Osteoblast (primary cell): ENCODE measurements around the gene TBX15. TPM values are rescaled to one million over a fixed set of nuclear protein-coding genes. Genes with fewer than 3 reads are reported as not detected.

Experiments
- DNase-seq: peaks from one replicate; pipeline ENCODE4 v3.0.0; 2011; ENCODE audit warnings: low spot score, mixed read lengths; ENCODE audit not compliant: insufficient read length; ENCODE audit errors: missing footprints
- H2AFZ ChIP-seq: 2 replicates; pipeline ENCODE4 v1.6.0; 2011; ENCODE audit warnings: mild to moderate bottlenecking, low read length
- H3K27ac ChIP-seq: 2 replicates; pipeline ENCODE4 v1.5.1; 2011; ENCODE audit warnings: mild to moderate bottlenecking, low read depth, low read length, moderate library complexity
- H3K27me3 ChIP-seq: 2 replicates; pipeline ENCODE4 v1.6.0; 2012; ENCODE audit warnings: mild to moderate bottlenecking, control low read depth, inconsistent platforms, low read length, moderate library complexity; ENCODE audit not compliant: insufficient read depth
- H3K36me3 ChIP-seq: 2 replicates; pipeline ENCODE4 v1.5.1; 2011; ENCODE audit warnings: mild to moderate bottlenecking, low read length, control low read depth, moderate library complexity; ENCODE audit not compliant: insufficient read depth
- H3K4me1 ChIP-seq: 2 replicates; pipeline ENCODE4 v1.5.1; 2011; ENCODE audit warnings: mild to moderate bottlenecking, low read length, control low read depth, moderate library complexity; ENCODE audit not compliant: insufficient read depth
- H3K4me2 ChIP-seq: 2 replicates; pipeline ENCODE4 v1.6.0; 2011; ENCODE audit warnings: mild to moderate bottlenecking, low read length; ENCODE audit not compliant: insufficient read depth
- H3K4me3 ChIP-seq: fragments of 200-600 bp; sonication (generic); 3 replicates; pipeline ENCODE4 v1.5.1; 2012; ENCODE audit warnings: mild to moderate bottlenecking, low read length, inconsistent platforms; ENCODE audit not compliant: insufficient read depth
- H3K79me2 ChIP-seq: 2 replicates; pipeline ENCODE4 v1.6.0; 2012; ENCODE audit warnings: mild to moderate bottlenecking, low read length, control low read depth, inconsistent platforms; ENCODE audit not compliant: insufficient read depth
- H3K9me3 ChIP-seq: 2 replicates; pipeline ENCODE4 v1.5.1; 2011; ENCODE audit warnings: low read depth, low read length, control low read depth
- H4K20me1 ChIP-seq: 2 replicates; pipeline ENCODE4 v1.6.0; 2012; ENCODE audit warnings: mild to moderate bottlenecking, low read length, control low read depth; ENCODE audit not compliant: insufficient read depth
- total RNA-seq: library from RNA; depleted of rRNA; stranded (reverse); fragments of >200 nt; gene quantifications from 2 replicates; pipeline ENCODE4 v1.2.3, GENCODE V29; 2012
- TF ChIP-seq, protein P1 (sequence below): IDR thresholded peaks from 2 replicates; pipeline ENCODE4 v1.5.1; 2011; ENCODE audit warnings: mild to moderate bottlenecking, low read depth, low read length, moderate library complexity; ENCODE audit errors: extremely low read depth

TBX15 gene
- total RNA-seq, 1 donor: 44.5 TPM

GRCh38 chr1:119026956-119027355 lies 38.8 kb upstream of the TBX15 start:
- Histone ChIP-seq H2AFZ (no peak overlapping the region), H3K79me2 (no peaks in the 10 kb centered on the region), H3K4me1 (no peaks in the 10 kb centered on the region), H3K4me3 (no peak overlapping the region), H3K27me3 (no peaks in the 10 kb centered on the region), H3K36me3 (no peaks in the 10 kb centered on the region), H3K4me2 (no peak overlapping the region), H4K20me1 (no peaks in the 10 kb centered on the region), H3K9me3 (no peaks in the 10 kb centered on the region), H3K27ac (no peak overlapping the region)
- TF ChIP-seq, protein P1, sequence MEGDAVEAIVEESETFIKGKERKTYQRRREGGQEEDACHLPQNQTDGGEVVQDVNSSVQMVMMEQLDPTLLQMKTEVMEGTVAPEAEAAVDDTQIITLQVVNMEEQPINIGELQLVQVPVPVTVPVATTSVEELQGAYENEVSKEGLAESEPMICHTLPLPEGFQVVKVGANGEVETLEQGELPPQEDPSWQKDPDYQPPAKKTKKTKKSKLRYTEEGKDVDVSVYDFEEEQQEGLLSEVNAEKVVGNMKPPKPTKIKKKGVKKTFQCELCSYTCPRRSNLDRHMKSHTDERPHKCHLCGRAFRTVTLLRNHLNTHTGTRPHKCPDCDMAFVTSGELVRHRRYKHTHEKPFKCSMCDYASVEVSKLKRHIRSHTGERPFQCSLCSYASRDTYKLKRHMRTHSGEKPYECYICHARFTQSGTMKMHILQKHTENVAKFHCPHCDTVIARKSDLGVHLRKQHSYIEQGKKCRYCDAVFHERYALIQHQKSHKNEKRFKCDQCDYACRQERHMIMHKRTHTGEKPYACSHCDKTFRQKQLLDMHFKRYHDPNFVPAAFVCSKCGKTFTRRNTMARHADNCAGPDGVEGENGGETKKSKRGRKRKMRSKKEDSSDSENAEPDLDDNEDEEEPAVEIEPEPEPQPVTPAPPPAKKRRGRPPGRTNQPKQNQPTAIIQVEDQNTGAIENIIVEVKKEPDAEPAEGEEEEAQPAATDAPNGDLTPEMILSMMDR: no peak
- no peak for DNase-seq

GRCh38 chr1:119015547-119015946 lies 27.4 kb upstream of the TBX15 start:
- H3K4me2 ChIP-seq: no peak overlapping the region
- no peak for DNase-seq
- no peaks in the 10 kb centered on the region for H3K27me3 ChIP-seq
- H3K79me2 ChIP-seq: no peaks in the 10 kb centered on the region
- no peaks in the 10 kb centered on the region for H4K20me1 ChIP-seq
- H2AFZ ChIP-seq: no peak overlapping the region
- peaks cover under 1% of the 10 kb centered on the region for H3K4me1 ChIP-seq
- H3K4me3 ChIP-seq: no peak overlapping the region
- H3K27ac ChIP-seq: no peak overlapping the region
- TF ChIP-seq, protein P1: no peak
- H3K9me3 ChIP-seq: no peaks in the 10 kb centered on the region
- H3K36me3 ChIP-seq: no peaks in the 10 kb centered on the region

GRCh38 chr1:119012383-119012782 lies 24.2 kb upstream of the TBX15 start:
- no peak overlapping the region for H3K4me3 ChIP-seq
- DNase-seq: no peak
- TF ChIP-seq, protein P1: no peak
- H4K20me1 ChIP-seq: no peaks in the 10 kb centered on the region
- no peak overlapping the region for H3K27ac ChIP-seq
- no peaks in the 10 kb centered on the region for H3K79me2 ChIP-seq
- no peak overlapping the region for H3K4me2 ChIP-seq
- H3K36me3 ChIP-seq: no peaks in the 10 kb centered on the region
- peaks cover 23% of the 10 kb centered on the region for H3K4me1 ChIP-seq
- no peaks in the 10 kb centered on the region for H3K9me3 ChIP-seq
- H2AFZ ChIP-seq: no peak overlapping the region
- H3K27me3 ChIP-seq: no peaks in the 10 kb centered on the region

DNA sequence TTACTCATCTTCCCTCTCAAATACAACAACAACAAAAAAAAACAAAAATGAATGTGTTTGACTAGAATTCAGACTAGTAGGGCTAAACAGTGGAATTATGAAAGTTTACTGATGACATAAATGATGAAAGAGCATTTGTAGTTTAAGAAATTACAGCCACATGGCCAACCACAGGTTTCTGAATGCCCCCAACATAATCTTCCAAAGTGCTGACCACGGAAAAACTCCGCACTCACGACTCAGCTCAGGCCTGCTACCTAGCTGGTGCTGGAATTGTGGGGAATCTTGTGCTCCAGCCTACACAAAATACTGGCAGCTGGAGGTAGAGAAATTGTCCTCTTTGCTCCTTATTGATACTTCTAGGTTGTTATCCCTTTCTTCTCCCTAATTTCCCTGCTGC lies 23.6 kb upstream of the TBX15 start:
- no peak overlapping the region for H3K4me3 ChIP-seq
- H3K79me2 ChIP-seq: no peaks in the 10 kb centered on the region
- no peak overlapping the region for H3K27ac ChIP-seq
- no peaks in the 10 kb centered on the region for H4K20me1 ChIP-seq
- peaks cover under 1% of the 10 kb centered on the region for H3K27me3 ChIP-seq
- H2AFZ ChIP-seq: no peak overlapping the region
- TF ChIP-seq, protein P1: no peak
- H3K4me1 ChIP-seq: peaks cover 23% of the 10 kb centered on the region
- H3K4me2 ChIP-seq: no peak overlapping the region
- no peak for DNase-seq
- no peaks in the 10 kb centered on the region for H3K9me3 ChIP-seq
- H3K36me3 ChIP-seq: no peaks in the 10 kb centered on the region
